Endothelial cell of umbilical vein (primary cell): ENCODE results near the gene OSBPL9. TPM values are rescaled to one million over a fixed set of nuclear protein-coding genes. Genes with fewer than 3 reads are reported as not detected.

Experiments used
- BruUV-seq: library from RNA; stranded (reverse); fragments of 400-500 nt; replicated peaks from 2 replicates; lab custom pipeline; 2021; lab: Mats Ljungman, UMichigan
- CTCF ChIA-PET: fragments of 300-600, 350-600 bp; sonication (Branson Sonifier 250); formaldehyde crosslinking; loops from one replicate; lab custom pipeline; 2021; ENCODE audit warnings: antibody characterized with exemption, inconsistent platforms; lab: Charles Lee
- POLR2A ChIA-PET: fragments of 300-600, 350-600 bp; sonication (Branson Sonifier 250); formaldehyde crosslinking; loops from one replicate; lab custom pipeline; 2021; ENCODE audit warnings: antibody characterized with exemption, inconsistent platforms; lab: Charles Lee
- DNase-seq: peaks from one replicate; pipeline ENCODE4 v3.0.0-alpha.2; 2011; ENCODE audit warnings: low read depth, low spot score
- FAIRE-seq: peaks from 2 replicates; lab custom pipeline; 2011; peaks lifted over from hg19 to GRCh38; lab: Jason Lieb, UNC
- H2AFZ ChIP-seq: 2 replicates; pipeline ENCODE4 v1.6.0; 2012; ENCODE audit warnings: low read depth, low read length, control low read depth, inconsistent platforms
- H3K27ac ChIP-seq: 2 replicates; pipeline ENCODE4 v1.5.1; 2011; ENCODE audit warnings: low read depth, mild to moderate bottlenecking, control low read depth, low read length, moderate library complexity; ENCODE audit not compliant: insufficient read depth
- H3K27me3 ChIP-seq, 2 experiments: 2 replicates each; pipeline versions ENCODE4 v1.6.0 to v1.6.1; 2011; ENCODE audit warnings: low read length in 2 of 2, mixed read lengths in 1 of 2; ENCODE audit not compliant: control insufficient read depth in 2 of 2, insufficient read depth in 2 of 2
- H3K36me3 ChIP-seq, 2 experiments: 2 replicates in 1 of 2; 3 replicates in 1 of 2; pipeline ENCODE4 v1.5.1; 2011; ENCODE audit warnings: low read length in 2 of 2, mild to moderate bottlenecking in 1 of 2, moderate library complexity in 1 of 2; ENCODE audit not compliant: control insufficient read depth in 2 of 2, insufficient read depth in 2 of 2; ENCODE audit errors: extremely low read depth in 1 of 2
- H3K4me1 ChIP-seq: 3 replicates; pipeline ENCODE4 v1.5.1; 2011; ENCODE audit warnings: mild to moderate bottlenecking, low read length; ENCODE audit not compliant: control insufficient read depth, insufficient read depth; ENCODE audit errors: extremely low read depth
- H3K4me2 ChIP-seq: 2 replicates; pipeline ENCODE4 v1.6.1; 2011; ENCODE audit warnings: low read length, control low read depth, mixed read lengths; ENCODE audit not compliant: insufficient read depth
- H3K4me3 ChIP-seq, 3 experiments: fragments of 200-600 bp in 1 of 3; sonication (generic), shearing (Covaris generic) in 1 of 3; replicated peaks in 1 of 3; 2 replicates each; pipeline ENCODE4 v1.5.1; 2011 to 2016; ENCODE audit warnings: control low read depth in 3 of 3, low read length in 3 of 3, mild to moderate bottlenecking in 2 of 3, inconsistent platforms in 1 of 3, low read depth in 1 of 3, moderate library complexity in 1 of 3; ENCODE audit not compliant: insufficient read depth in 1 of 3
- H3K79me2 ChIP-seq: 2 replicates; pipeline ENCODE4 v1.6.0; 2012; ENCODE audit warnings: low read length, inconsistent platforms; ENCODE audit not compliant: control insufficient read depth, insufficient read depth
- H3K9ac ChIP-seq: replicated peaks from 2 replicates; pipeline ENCODE3; 2011; ENCODE audit warnings: low read length, control low read depth; ENCODE audit not compliant: insufficient read depth; ENCODE audit errors: extremely low read depth
- H3K9me1 ChIP-seq: replicated peaks from 3 replicates; pipeline ENCODE4 v1.6.0; 2011; ENCODE audit warnings: mild to moderate bottlenecking, low read length; ENCODE audit not compliant: control insufficient read depth, insufficient read depth; ENCODE audit errors: extremely low read depth
- H3K9me3 ChIP-seq: replicated peaks from 2 replicates; pipeline ENCODE4 v1.5.1; 2012; ENCODE audit warnings: low read length, inconsistent platforms; ENCODE audit not compliant: control insufficient read depth, insufficient read depth
- H4K20me1 ChIP-seq: replicated peaks from 2 replicates; pipeline ENCODE3; 2011; ENCODE audit warnings: mild to moderate bottlenecking, low read length; ENCODE audit not compliant: control insufficient read depth, insufficient read depth; ENCODE audit errors: extremely low read depth
- EZH2 ChIP-seq: IDR thresholded peaks from 2 replicates; pipeline ENCODE4 v1.6.1; 2012; ENCODE audit warnings: borderline replicate concordance, low read depth, mild to moderate bottlenecking, moderate library complexity, low read length, inconsistent platforms; ENCODE audit not compliant: severe bottlenecking
- FOS ChIP-seq: IDR thresholded peaks from 2 replicates; pipeline ENCODE4 v1.6.1; 2011; ENCODE audit warnings: mild to moderate bottlenecking, low read length, moderate library complexity, borderline replicate concordance; ENCODE audit not compliant: insufficient read depth
- GATA2 ChIP-seq: IDR thresholded peaks from 2 replicates; pipeline ENCODE4 v1.7.0; 2011; ENCODE audit warnings: low read depth, mild to moderate bottlenecking, moderate library complexity, mixed read lengths, low read length; ENCODE audit not compliant: insufficient read length, insufficient read depth
- JUN ChIP-seq: IDR thresholded peaks from 2 replicates; pipeline ENCODE4 v1.6.1; 2011; ENCODE audit warnings: borderline replicate concordance, low read depth; ENCODE audit not compliant: insufficient read length, insufficient read depth
- MYC ChIP-seq: IDR thresholded peaks from one replicate; pipeline ENCODE4 v1.6.1; 2011; ENCODE audit warnings: mild to moderate bottlenecking, low read depth, low read length
- POLR2A ChIP-seq: IDR thresholded peaks from 2 replicates; pipeline ENCODE4 v1.6.1; 2012; ENCODE audit warnings: low read depth, mild to moderate bottlenecking, control low read depth, low read length
- POLR2AphosphoS5 ChIP-seq: IDR thresholded peaks from 2 replicates; pipeline ENCODE4 v1.6.1; 2012; ENCODE audit warnings: low read depth, mild to moderate bottlenecking, control low read depth, low read length, moderate library complexity; ENCODE audit not compliant: insufficient read depth
- dilution Hi-C: fragments of 300-500 bp; cut with MboI; formaldehyde crosslinking; loops from one replicate; pipeline ENCODE4 v1.15.0; 2019; ENCODE audit warnings: low sequenced_read_pairs; ENCODE audit not compliant: extremely low pct_ligation_motif_present
- intact Hi-C: fragments of 100-400 bp; cut with micrococcal nuclease; formaldehyde crosslinking; loops from one replicate; pipeline ENCODE4 v1.10.0; 2022
- polyA plus RNA-seq, 4 experiments: library from polyadenylated mRNA; depleted of rRNA in 3 of 4; stranded (reverse) in 3 of 4; unstranded in 1 of 4; fragments of >200 nt; gene quantifications; 2 replicates each; pipeline versions ENCODE4 v1.2.1 to v1.2.3, GENCODE V29; 2011 to 2012; ENCODE audit warnings: missing spikeins in 1 of 4
- total RNA-seq: library from RNA; stranded (reverse); gene quantifications from 2 replicates; pipeline ENCODE4 v1.2.3, GENCODE V29; 2021
- TF ChIP-seq, protein P1 (sequence below), 2 donors: IDR thresholded peaks; 1 replicate in 1 of 2; 2 replicates in 1 of 2; pipeline ENCODE4 v1.5.1; 2011; ENCODE audit warnings: low read length in 2 of 2, mild to moderate bottlenecking in 2 of 2, moderate library complexity in 2 of 2, control low read depth in 1 of 2, inconsistent platforms in 1 of 2, low read depth in 1 of 2; ENCODE audit not compliant: insufficient read depth in 1 of 2; ENCODE audit errors: extremely low read depth in 1 of 2
- TF ChIP-seq, protein P2 (sequence below): IDR thresholded peaks from 2 replicates; pipeline ENCODE4 v1.6.1; 2011; ENCODE audit not compliant: insufficient read depth, insufficient read length

OSBPL9 gene
- total and polyA plus RNA-seq, 2 donors (not counting 3 experiments of a cell fraction or from before 2014, with no cell fraction given): 46.2 to 80.3 TPM

DNA sequence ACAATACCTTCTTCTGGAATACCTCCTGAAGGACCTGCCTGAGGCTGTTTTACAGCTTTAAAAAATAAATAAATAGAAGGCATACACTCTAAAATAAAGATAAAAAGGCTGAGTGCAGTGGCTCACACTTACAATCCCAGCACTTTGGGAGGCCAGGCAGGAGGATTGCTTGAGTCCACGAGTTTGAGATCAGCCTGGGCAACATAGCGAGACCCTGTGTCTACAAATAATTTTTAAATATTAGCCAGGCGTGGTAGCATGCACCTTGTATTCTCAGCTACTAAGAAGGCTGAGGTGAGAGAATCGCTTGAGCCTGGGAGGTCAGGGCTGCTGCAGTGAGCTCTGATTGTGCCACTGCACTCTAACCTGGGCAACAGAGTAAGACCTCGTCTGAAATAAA is 75.0 kb downstream of the OSBPL9 start:
- H3K27me3 ChIP-seq: no peaks in the 10 kb centered on the region
- H3K4me1 ChIP-seq: peaks cover 3% of the 10 kb centered on the region
- FAIRE-seq (no peak), DNase-seq (no peak)
- dilution Hi-C loops: no loop called here
- no peak overlapping the region for H2AFZ ChIP-seq
- H3K9ac ChIP-seq: no peak overlapping the region
- no peaks in the 10 kb centered on the region for H3K79me2 ChIP-seq
- no TSS peak for BruUV-seq
- TF ChIP-seq POLR2A: no peak
- no peak for TF ChIP-seq JUN
- TF ChIP-seq GATA2: no peak
- TF ChIP-seq, protein P1, sequence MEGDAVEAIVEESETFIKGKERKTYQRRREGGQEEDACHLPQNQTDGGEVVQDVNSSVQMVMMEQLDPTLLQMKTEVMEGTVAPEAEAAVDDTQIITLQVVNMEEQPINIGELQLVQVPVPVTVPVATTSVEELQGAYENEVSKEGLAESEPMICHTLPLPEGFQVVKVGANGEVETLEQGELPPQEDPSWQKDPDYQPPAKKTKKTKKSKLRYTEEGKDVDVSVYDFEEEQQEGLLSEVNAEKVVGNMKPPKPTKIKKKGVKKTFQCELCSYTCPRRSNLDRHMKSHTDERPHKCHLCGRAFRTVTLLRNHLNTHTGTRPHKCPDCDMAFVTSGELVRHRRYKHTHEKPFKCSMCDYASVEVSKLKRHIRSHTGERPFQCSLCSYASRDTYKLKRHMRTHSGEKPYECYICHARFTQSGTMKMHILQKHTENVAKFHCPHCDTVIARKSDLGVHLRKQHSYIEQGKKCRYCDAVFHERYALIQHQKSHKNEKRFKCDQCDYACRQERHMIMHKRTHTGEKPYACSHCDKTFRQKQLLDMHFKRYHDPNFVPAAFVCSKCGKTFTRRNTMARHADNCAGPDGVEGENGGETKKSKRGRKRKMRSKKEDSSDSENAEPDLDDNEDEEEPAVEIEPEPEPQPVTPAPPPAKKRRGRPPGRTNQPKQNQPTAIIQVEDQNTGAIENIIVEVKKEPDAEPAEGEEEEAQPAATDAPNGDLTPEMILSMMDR (IDR thresholded peaks at IDR 0.05; ENCODE audit: extremely low read depth in 1 of 2, insufficient read depth in 1 of 2, low read depth in 1 of 2, low read length in 2 of 2): no peak
- no peak for TF ChIP-seq EZH2
- no peak for TF ChIP-seq MYC
- TF ChIP-seq, protein P2, sequence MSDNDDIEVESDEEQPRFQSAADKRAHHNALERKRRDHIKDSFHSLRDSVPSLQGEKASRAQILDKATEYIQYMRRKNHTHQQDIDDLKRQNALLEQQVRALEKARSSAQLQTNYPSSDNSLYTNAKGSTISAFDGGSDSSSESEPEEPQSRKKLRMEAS: no peak
- no peak for TF ChIP-seq FOS
- TF ChIP-seq POLR2AphosphoS5: no peak
- POLR2A ChIA-PET: no interaction called here
- no peak overlapping the region for H3K4me2 ChIP-seq
- peaks cover 3% of the 10 kb centered on the region for H3K9me1 ChIP-seq
- no peak overlapping the region for H3K27ac ChIP-seq
- no peaks in the 10 kb centered on the region for H4K20me1 ChIP-seq
- H3K36me3 ChIP-seq: no peaks in the 10 kb centered on the region
- H3K9me3 ChIP-seq: no peaks in the 10 kb centered on the region
- H3K4me3 ChIP-seq: no peak overlapping the region
- intact Hi-C loops: no loop called here
- CTCF ChIA-PET: interaction anchor here (3.0 kb wide), 1 partner anchor 77 kb away, joined by 8 read pairs; no protein-coding TSS in a partner anchor
